Stimulated activated CD4-positive, alpha-beta T cell treated with anti-CD3 and anti-CD28 coated beads, Interleukin-2, amount 100 ng/mL, for 4 hours (primary cell): ENCODE results near the gene FILIP1.

Experiments used
- DNase-seq: peaks from one replicate; pipeline ENCODE4 v3.0.0-alpha.2; 2020; ENCODE audit warnings: low read depth

The FILIP1 gene

DNA sequence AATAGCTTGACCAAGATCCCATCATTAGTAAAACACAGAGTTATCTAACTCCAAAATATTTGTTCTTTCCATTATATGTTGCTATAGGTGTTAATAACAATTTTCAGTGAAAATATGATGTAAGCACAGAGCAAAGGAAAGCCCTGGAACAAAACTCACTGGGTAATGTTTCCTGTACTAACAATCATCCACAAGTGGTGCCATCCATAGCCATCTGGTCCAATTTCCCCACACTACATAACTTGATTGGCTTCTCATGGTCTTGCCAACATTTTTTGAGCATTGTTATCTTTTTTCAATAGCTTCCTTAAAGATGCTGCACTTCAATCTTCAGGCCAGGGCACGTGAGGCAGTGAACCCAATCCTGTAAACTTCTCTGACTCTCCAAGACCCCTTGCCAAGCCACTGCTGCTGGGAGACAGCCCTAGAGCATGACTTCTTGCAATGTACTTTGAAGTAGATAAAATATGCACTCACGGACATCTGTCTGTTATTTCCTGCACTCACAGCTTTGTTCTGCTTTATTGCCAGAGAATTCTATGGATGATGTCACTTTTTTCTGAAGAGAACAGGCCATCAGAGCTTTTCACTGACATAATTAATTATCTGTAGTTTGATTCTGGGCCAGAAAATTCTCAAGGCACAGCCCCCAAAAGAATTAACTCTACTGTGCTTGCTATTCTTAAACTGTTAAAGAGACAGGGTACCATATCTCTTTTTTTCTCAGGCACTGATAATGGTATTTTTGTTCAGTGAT is 111.5 kb downstream of the FILIP1 start:
- no peak for DNase-seq

- no peak for DNase-seq
Observed at GRCh38 chr6:75379536-75379935, 114.1 kb downstream of the FILIP1 start.

DNA sequence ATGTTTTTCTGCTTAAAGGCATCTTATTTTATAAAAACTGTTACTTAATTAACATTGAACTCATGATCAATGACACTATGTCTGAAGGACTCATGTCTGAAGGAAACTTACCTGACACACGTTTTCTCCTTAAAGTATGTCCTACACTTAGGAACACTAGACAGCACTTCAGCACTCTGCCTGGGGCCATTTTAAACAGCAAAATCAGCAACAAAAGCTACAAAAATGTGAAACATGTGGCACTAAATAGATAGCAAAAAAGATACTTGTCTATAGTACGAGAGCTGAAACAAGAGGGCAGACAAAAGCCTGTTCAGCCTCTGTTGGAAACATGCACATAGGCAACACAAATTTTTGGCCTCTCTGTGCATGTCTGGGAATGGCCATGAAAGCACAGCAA is 115.5 kb downstream of the FILIP1 start:
- DNase-seq = no peak

GRCh38 chr6:75377386-75377785 is 116.2 kb downstream of the FILIP1 start:
- DNase-seq = no peak

GRCh38 chr6:75376347-75377024 is 117.1 kb downstream of the FILIP1 start:
- DNase-seq = no peak

DNA sequence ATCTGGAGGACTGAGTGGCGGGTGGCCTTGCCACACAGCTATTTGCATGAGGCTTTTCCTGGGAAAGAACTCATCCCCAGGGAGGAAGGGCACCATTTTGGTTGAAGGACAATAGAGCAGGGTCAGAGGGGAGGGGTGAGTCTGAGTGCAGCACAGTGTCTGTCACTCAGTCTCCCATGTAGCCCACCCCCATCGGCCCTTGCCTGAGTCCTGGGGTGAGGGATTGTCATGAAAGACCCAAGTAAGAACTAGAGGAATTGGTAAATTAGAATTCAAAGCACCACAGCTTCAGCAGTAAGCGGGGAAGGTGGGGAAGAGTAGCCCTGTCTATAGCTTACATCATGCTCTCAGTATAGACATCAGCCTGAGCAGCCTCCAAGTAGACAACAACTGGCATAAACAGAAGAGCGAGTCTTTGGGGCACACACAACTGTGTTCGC is 118.6 kb downstream of the FILIP1 start:
- DNase-seq = no peak

DNA sequence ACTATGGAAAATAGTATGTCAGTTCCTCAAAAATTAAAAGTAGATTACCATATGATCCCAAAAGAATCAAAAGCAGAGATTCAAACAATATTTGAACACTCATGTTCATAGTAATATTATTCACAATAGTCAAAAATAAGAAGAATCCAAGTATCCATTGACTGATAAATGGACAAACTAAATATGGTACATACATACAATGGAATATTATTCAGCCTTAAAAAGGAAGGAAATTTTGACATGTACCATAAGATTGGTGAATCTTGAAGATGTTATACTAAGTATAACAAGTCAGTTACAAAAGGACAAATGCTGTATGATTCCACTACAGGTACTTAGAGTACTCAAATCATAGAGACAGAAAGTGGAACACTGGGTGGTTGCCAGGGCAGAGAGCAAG is 120.7 kb downstream of the FILIP1 start:
- no peak for DNase-seq

- DNase-seq = no peak
Observed at GRCh38 chr6:75370011-75370410, 123.6 kb downstream of the FILIP1 start.

GRCh38 chr6:75368864-75369402 is 124.7 kb downstream of the FILIP1 start:
- DNase-seq = no peak

GRCh38 chr6:75368151-75368779 is 125.3 kb downstream of the FILIP1 start:
- no peak for DNase-seq

- no peak for DNase-seq
Observed at GRCh38 chr6:75363304-75363703, 130.3 kb downstream of the FILIP1 start.

GRCh38 chr6:75353644-75354043 is 140.0 kb downstream of the FILIP1 start:
- DNase-seq = no peak

- DNase-seq = no peak
Observed at GRCh38 chr6:75351570-75351969, 142.0 kb downstream of the FILIP1 start.

GRCh38 chr6:75350808-75351207 is 142.8 kb downstream of the FILIP1 start:
- no peak for DNase-seq

DNA sequence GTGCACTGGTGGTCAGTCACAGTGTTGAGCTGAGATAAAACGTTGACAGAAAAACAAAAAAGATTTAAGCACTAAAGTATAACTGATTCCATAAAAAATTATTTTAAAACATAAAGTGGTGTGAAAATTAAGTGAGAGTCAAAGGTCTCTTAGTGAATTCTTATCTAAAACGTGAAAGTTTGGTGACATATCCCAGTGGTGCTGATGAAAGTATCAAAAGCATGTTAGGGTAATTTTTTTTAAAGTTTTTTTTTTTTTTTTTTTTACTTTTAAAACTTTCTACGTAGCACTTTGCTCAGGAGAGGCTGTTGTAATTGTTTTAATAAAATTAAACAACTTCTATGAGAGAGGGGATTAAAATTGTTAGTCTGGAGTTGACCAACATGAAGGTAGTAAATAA is 143.4 kb downstream of the FILIP1 start:
- no peak for DNase-seq

DNA sequence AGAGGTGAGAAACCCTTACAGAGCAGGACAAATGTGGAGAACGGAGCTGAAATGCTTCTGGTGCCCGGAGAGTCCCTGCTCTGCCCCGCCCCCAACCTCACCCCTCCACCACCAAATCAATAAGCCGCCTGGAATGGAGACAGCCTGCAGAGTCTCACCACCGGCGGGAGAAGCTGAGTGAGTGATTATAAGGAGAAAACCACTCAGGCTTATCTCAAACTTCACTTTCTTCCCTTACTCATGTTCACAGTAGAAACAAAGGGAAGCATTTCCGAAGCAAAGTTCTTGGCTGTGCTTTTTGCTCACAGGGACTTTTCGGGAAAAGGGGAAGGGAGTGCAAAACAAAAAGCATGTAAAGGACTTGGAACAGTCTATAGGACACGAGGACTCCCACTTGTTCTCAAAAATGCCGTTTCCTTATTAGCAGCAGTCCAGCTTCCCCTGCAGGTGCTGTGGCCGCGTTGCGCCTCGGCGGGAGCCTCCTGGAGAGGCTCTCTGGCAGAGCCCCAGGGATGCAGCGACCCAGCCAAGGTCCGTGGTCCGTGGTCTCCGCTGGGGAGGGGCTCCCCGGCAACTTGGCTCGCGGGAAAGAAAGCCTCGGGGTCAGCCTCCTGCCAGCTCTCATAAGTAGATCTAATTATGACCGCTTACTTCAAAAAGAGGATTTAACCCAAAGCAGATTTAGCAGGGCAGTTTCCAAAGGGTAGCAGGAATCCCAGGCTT is 144.2 kb downstream of the FILIP1 start:
- DNase-seq = no peak

GRCh38 chr6:75348882-75349261 is 144.7 kb downstream of the FILIP1 start:
- no peak for DNase-seq

DNA sequence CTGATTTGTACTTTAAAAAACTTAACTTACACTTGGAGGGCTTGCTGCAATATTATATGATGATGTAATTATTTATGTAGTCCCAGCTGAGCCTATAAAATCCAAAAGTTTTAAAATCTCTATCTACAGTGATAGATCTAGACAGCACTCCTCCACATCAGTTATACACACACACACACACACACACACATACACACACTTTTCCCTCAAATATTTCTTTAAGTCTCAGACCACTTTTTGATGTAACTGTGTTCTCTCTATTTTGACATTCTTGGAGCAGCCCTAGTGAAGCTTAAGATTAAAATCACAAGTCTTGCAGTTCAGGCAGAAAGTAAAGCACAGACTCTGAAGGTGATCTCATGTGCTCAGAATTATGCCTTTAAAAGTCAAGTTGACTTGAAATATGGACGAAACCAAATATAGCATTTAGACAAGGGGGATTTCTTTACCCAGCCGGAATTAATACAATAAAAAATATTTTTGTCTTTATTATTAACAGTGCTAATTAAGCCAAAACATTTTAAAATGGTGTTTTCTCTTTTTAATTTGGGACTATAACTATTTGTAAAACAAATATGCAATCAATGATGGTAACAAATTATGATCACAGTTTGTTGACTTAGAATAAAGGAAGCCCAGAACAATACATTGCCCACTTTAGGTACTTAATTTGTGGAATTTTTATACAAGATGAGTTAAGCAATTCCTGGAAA is 145.5 kb downstream of the FILIP1 start:
- DNase-seq = no peak

DNA sequence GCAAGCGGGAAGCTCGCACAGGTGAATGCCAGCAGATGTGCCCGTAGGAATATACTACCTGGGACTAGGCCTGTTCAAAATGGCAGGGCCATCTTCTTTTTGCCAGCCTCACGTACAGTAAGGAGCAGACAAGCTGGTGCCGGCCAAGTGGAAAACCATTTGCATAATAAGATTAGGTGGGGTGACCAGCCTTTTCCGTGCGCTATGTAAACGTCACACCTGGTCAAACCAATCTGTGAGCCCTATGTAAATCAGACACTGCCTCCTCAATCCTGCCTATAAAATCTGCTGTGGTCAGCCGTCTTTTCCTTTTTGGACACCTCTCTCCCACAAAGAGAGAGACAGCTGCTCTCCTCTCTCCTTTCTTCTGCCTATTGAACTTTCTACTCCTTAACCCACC is 148.2 kb downstream of the FILIP1 start:
- no peak for DNase-seq

GRCh38 chr6:75344455-75344854 is 149.1 kb downstream of the FILIP1 start:
- DNase-seq = no peak

- DNase-seq = no peak
Observed at GRCh38 chr6:75344021-75344420, 149.6 kb downstream of the FILIP1 start.
